ENCODE data around the gene RPS27.
"Not testable (repeated sequence)": the region's sequence is repeated elsewhere in the genome, so short reads cannot be mapped to it uniquely, and the experiment has no call there.

The RPS27 gene

DNA sequence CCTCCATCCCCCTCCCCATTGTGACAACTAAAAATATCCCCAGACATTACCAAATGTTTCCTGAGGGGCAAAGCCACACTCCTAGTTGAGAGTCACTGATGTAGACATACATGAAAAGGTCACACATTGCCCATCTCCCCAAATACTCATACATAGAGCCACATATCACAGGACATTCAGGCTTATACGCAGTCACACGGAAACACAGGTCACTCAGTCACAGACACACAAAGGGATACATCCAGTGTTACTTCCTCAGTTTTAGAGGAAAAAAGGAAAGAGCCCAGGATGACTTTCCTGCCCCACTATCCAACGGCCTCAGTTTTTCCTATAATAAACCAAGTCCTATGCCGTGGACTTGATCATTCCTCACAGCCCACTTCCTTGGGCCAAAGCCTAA is 29.1 kb upstream of the RPS27 start:
- DNase-seq (ENCODE audit: low spot score): no peak

DNA sequence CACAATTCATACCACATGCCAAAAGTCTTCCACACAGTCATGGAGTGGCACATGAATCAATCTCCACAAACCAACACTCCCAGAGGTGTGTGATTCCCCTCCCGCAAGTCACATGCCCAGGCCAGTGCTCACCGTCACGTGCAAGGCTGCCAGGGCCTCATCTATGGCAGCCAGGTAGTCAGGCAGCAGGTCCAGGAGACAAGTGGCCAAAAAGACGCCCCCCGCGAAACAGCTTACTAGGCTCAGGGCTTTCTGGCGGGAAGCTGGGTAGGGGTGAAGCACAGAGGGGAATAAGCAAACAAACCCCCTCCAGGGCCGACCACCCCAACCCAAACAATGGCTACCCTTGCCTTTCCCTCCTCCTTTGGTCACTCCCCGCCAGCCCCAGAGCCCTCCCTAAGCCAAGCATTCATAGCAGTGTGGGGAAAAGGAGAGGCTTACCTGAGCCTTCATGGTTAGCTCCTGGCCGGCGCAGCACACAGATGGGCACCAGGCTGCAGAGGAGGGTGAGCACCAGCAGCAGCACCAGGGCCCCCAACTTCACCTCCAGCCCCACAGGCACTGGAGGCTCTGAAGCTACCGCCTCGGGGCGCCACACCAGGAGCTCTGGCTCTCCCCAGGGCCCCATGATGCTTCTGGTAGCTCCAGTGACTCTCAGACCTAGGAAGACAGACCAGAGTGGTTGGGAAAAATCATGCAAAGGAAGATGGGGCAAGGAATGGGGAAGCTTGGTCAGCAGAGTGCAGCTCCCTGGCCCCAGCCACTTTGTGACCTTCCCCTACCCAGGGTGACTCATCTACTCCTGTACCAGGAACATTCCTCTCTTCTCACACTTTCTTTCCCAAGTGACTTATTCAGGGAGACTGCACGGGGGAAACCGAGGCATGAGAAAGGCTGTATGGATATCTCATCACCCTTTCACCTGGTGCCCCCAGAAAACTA is 28.2 kb upstream of the RPS27 start:
- DNase-seq (ENCODE audit: low spot score): peak; percentile 40

DNA sequence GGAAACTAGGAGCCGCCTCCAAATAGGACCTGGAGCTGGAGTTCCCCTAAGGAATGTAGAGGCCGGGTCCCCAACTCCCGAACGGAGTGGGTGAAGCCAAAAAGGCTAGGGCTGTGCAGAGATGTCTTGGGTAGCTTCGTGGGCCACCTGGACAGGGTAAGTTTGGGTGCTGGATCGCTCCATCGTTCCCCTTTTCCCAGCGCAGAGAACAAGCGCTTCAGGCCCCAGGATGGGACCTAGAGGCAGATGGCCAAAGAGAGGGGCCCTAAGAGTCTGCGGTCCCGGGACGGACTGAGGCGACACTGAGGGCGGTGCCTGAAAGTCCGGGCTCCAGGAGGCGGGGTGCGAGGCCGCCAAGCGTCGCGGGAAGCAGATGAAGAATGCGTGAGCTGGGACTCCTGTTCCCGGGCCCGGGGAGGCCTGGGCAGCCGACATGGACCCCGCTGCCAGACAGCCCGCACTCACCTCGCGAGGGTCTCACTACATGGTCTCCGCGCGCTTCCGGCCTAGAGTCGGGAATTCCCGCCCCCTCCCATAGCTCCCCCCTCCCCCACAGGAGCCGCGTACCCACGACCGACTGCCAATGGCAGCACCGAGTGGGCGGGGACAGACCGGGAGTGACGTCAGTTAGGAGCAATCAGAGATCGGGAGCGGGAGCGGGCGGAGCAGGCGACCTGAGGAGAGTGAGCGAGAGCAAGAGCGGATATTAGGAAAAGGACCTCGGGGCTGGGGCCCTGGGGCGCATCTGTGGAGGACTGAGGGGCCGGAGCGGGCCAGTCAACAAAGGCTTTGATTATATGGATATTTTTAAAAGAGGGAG is 27.3 kb upstream of the RPS27 start, which contains the start of gene SLC39A1:
TSS of gene SLC39A1 (minus strand) at position 508 of the 820 bp plus-strand sequence. CDS start 822 bp downstream, outside the sequence.
- peak; percentile 92 for DNase-seq (ENCODE audit: low spot score)

DNA sequence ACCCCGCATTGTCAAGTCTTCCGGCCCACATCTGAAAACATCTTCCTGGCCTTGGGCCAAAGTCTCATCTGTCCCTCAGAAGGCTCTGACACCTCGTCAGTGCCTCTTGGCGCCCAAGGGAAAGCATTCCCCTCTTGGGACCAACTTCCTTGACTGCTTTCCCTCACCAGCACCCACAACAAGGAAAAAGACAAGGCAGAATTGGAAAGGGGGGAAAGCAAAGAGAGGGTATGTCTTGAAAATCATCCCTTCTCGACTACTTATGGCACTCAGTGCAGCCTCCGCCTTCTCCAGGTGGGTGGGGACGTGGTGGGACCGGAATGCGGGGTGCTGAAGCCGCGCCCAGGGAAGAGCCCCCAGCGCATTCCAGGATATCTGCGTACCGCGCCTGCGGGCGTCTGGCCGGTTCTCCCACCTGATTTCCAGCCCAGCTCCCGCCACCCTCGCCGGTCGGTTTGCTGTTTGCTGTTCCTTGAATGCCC is 26.7 kb upstream of the RPS27 start:
- peak; percentile 50 for DNase-seq (ENCODE audit: low spot score)

DNA sequence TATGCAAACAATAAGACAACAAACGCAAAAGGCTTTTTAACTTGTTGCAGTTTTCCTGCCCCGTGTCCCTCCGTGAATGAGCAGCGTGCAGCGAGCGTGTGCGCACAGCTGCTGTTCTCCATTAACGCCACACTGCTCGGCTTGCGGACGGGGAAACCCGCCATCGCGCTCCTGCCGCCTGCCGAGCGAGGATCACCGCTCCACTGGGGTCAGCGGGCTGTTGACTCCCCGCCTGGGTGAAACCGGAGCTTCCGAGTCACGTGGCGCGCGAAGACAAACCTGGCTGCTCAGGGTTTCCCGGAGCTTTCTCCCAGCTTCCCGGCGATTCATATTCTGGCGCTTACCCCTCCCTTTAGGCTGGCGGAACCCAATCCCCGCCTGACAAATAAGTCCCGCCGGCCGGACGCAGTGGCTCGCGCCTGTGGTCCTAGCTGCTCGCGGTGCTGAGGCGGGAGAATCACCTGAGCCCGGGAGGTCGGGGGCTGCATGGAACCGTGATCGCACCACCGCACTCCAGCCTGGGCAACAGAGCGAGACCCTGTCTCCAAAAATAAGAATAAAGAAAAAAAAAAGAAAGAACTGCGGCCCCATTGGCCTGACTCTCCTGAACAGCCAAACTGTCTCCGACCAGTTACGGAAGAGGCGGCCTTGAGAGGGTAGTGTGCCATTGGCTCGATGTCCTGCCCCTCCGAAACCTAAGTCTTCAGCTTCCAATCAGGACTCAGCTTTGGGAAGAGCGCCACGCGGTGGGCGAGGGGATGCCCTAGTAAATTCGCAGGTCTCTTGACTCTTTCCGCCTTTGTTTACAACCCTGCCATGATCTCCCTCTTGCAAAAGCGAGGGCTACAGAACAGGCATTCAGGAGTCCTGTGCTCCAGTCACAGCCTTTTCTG is 23.2 kb upstream of the RPS27 start, which contains the start of gene CREB3L4:
TSS of gene CREB3L4 (plus strand) at position 796 of the 893 bp plus-strand sequence. CDS start 624 bp downstream, outside the sequence.
- peak; percentile 97 for DNase-seq (ENCODE audit: low spot score)

DNA sequence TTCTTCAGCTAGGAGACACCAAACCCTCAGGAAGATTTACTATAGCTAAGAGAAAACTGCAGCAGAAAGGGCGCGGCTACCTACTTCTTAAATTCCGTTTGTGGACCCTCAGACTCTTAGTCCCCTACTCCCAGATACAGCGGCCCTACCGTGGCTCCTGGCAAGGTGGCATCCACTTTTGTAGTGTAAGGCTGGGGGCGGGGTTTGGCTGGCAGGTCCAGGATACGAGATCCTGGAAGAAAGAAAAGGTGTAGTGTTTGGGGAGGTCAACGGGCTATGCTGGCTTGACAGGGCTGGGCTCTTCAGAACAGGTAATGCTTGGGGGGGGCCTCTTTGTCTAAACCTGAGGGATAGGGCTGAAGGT is 22.6 kb upstream of the RPS27 start:
- no peak for DNase-seq (ENCODE audit: low spot score)

DNA sequence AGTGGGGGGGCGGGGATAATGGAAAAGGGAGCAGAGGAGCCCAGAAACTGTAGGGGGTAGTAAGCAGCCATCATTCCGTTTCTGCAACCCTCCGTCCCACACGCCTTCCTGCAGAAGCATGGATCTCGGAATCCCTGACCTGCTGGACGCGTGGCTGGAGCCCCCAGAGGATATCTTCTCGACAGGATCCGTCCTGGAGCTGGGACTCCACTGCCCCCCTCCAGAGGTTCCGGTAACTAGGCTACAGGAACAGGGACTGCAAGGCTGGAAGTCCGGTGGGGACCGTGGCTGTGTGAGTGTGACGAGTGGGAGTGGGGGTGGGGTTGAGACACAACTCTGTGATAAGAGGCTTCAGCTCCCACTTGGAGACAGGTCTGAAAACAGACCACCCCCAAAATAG is 22.2 kb upstream of the RPS27 start:
- DNase-seq (ENCODE audit: low spot score): no peak

DNA sequence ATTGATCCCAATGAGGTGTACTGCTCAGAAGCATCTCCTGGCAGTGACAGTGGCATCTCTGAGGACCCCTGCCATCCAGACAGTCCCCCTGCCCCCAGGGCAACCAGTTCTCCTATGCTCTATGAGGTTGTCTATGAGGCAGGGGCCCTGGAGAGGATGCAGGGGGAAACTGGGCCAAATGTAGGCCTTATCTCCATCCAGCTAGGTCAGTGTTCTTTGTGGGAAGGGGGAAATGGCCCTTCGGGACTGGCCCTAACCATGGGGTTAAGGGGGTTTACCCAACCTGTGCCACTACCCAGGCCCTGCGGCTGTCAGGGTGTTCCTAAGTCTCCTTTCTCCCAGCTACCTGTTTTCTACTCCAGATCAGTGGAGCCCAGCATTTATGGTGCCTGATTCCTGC is 21.6 kb upstream of the RPS27 start:
- DNase-seq (ENCODE audit: low spot score): no peak

DNA sequence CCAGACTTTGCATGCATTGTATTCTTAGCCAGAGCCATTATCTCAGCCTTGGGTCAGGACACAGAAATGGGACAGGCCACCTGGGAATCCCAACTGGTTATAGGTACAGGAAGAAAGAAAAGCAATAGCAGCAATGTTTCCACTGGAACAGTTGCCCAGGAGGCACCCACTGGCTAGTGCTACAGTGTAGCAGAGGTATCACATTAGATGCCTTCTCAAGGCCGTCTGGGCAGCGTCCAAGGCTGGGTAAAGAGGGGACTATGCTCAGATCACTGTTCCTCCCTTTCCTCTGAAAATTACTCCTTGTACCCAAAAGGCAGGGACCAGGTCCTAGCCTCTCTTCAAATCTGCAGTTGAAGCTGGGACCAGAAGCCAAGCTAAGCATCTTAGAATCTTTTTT is 20.2 kb upstream of the RPS27 start:
- no peak for DNase-seq (ENCODE audit: low spot score)

DNA sequence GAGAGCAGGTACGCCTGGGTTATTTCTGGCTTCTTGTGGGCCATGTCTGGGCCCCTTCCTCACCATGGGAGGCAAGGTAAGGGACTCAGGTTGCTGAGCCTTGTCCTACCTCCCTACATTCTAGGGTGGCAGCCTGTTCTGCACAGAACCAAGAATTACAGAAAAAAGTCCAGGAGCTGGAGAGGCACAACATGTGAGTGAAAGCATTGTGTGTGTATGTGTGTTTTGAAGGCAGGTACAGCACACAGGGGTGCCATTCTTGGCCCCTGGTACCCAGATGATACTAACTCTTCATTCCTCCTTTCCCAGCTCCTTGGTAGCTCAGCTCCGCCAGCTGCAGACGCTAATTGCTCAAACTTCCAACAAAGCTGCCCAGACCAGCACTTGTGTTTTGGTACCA is 17.5 kb upstream of the RPS27 start:
- DNase-seq (ENCODE audit: low spot score): no peak

DNA sequence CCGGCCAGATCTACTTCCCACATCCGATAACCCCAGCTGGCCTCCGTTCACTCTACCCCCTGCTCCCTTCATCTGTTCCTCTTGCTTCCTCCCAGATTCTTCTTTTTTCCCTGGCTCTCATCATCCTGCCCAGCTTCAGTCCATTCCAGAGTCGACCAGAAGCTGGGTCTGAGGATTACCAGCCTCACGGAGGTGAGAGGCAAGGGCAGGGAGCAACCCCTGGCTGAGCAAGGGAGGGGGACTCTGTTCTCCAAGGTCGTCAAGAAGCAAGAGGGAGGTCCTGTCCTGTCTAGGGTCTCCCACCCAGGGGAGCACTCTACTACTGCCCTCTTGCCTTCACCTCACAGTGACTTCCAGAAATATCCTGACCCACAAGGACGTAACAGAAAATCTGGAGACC is 17.0 kb upstream of the RPS27 start:
- no peak for DNase-seq (ENCODE audit: low spot score)

DNA sequence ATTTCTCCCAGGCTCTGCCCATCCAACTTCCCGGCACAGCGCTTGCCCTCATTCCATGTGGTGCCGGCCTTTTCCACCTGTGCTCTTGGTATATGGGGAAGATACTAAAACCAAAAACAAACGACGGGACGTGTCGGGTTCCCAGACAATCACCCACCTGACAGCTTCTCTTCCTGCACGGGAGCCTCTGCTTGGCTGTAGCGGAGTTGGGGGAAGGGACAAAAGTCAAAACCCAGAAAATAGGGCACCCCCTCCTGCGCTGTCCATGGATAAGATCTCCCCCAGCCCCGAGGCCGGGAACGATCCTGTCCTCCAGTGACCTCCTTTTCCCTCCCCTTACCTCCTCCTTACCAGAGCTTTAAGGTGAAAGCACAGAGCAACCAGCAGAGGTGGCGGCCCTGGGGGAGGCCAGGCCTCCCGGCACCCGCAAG is 13.7 kb upstream of the RPS27 start:
- DNase-seq (ENCODE audit: low spot score): no peak

DNA sequence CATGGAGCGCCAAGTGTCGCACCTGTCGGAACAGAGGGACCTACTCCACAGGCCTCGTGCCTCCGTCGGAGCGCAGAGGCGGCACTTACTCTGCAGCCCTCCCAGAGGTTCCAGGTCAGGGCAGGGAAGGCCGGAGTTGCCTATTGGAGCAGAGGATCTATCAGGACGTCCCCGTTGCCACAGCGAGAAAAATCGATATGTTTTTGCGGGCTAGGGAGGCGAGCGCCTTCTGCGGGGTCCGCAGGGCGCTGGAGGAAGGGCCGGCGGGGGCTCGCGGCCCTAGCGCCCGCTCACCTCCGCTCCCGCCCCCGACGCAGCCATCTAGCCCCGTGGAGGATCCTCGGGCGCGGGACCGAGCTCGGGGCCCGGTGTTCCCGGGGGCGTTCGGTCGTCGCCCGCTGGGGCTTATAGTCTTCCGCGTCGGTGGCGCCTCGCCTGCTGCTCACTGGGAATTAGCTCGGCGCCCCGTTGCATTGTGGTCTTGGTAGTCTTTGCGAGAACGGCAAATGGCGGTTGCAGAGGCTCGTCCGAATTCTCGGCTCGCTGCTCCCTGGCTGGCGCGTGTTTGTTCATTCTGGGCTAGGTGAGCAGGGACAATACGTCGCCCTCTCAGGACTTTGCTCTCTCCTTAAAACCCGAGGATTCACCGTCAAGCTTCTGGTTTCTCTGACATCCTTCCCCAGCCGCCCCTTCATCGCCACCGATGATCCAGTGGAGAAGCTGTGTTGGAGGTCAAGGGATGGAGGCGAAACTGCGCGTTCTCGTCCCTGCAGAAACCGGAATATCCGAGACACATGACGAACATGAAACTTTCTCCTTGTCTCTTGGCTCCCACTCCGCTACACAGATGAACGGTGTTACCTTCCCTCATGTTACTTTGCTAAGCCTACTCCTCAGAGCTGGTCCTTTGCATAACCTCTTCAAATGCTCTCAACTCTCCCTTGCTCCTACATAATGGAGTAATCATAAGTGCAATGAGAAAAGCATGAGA is 13.0 kb upstream of the RPS27 start, which contains the start of gene JTB:
TSS of gene JTB (minus strand) at position 425 of the 991 bp plus-strand sequence. CDS start at position 3, 422 bp downstream.
- DNase-seq (ENCODE audit: low spot score): no peak

DNA sequence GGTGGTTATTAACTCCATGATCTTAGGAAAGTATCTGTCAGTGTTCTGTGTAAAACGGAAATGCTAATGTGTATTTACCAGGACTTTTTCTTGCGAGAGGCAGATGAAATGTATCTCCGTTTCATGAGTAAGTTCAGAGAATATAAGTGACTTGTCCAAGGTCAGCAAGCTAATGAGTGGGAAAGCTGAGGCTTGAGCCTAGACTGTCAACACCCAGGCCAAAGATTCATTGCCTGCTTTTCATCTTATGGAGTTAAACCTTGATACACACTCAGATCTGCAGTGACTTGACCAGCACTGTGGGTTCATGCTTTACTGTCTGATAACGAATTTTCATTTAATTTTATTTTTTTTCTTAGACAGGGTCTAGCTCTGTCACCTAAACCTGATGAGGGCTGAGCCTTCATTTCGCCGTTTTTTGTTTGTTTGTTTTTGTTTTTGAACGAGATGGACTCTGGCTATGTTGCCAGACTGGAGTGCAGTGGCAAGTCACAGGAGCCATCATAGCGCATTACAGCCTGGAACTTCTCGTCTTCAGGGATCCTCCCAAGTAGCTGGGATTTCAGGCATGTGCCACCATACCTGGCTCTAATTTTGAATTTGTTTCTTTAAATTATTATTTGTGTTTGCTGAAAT is 12.2 kb upstream of the RPS27 start:
- DNase-seq (ENCODE audit: low spot score): no peak

DNA sequence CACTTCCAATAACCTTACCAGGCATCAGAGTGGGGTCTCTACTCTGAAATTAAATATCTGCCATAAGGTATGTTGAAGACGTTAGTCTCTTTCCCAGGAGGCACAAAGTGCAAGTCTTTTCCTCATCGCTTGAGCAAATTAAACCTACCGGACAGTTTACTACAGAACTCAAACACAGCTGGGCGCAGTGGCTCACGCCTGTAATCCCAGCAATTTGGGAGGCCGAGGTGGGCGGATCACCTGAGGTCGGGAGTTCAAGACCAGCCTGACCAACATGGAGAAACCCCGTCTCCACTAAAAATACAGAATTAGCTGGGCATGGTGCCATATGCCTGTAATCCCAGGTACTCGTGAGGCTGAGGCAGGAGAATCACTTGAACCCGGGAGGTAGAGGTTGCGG is 11.5 kb upstream of the RPS27 start:
- not testable (repeated sequence) for DNase-seq (ENCODE audit: low spot score)

DNA sequence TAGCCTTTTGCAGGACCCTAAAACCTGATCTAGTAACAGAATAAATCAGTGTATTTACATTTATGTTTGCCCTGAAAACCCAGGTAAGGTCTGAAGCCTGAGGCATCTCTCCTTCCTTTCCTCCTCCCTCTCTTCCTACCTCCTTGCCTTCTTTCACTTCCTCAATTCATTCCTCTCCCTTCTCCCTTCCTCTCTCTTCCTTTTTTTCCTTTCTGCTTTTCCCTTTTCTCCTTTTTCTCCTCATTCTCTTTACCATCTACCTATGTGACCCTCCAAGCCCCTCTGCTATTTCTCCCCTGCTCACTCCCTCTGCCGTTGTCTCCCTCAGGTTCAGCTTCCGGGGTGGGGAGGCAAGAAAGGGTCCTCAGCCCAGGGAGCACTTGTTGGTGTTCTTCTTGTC is 8.8 kb upstream of the RPS27 start:
- not testable (repeated sequence) for DNase-seq (ENCODE audit: low spot score)

DNA sequence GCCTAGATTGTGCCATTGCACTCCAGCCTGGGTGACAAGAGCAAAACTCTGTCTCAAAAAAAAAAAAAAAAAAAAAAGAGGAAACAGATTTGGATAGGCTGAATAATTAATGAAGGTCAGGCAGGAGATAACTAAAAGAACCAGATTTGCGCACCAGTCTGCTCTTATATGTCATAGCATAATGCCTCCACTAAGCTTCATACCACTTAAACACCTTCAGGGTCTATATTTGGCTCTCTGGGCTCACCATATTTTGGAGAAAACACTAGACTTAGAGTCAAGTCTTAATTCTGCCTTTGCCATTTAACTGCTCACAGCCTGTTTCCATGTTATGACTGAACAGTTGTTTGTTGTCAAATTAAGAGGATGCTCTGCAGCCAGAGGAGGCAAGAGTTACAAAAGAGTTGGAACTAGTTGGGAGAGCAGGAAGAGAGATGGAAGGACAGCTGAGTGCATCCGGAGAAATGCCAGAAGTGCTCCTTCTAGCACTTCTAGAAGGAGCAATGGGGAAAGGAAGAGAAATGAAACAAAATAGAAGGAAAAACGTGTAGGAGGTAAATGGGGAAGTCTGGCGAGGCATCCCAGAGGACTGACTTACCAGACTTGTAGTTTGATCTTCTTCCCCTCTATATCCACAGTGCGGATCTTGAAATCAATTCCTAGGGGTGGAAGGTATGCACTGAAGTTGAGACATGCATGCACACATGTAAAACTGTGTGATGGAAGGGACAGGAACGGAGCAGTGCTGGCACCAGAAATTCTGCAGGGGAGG is 6.3 kb upstream of the RPS27 start:
- no peak for DNase-seq (ENCODE audit: low spot score)

DNA sequence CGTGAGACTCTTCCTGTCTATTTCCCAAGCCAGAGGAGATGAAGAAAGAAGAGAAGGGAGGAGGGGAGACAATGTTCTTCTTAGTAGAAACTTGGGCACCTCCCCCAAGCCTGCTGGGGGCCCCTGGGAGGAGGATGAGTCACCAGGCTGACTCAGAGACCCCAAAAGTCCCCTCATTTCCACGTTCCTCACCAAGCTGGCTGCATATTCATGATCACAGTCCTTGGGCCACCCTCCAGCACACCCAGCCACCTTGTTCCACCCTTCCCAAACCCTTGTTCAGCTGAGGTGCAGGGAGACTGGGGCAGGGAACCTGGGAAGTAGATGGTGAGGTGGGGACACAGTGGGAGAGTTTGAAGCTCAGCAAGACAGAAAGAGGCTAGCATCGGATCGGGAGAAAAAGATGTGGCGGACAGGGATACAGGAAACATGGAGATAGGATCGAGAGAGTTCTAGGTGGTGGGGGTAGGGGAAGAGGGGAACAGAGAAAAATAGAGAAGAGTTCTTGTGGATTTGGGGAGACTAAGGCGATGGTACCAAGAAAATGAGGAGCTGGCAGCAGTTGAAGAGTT is 5.1 kb upstream of the RPS27 start:
- DNase-seq (ENCODE audit: low spot score): no peak

Measured in kidney capillary endothelial cell (primary cell).